Stimulated activated naive CD8-positive, alpha-beta T cell treated with anti-CD3 and anti-CD28 coated beads, Interleukin-15, Interleukin-2, amounts not matched to agents 100 ng/mL and 50 ng/mL, for 24 hours (primary cell): ENCODE results near the gene ANKRD42.

Source experiments
- H3K27ac Mint-ChIP-seq: one replicate; pipeline ENCODE4 v1.8.0; 2021; ENCODE audit warnings: mild to moderate bottlenecking, mixed read lengths
- H3K27me3 Mint-ChIP-seq: one replicate; pipeline ENCODE4 v1.8.0; 2021; ENCODE audit warnings: mixed read lengths
- H3K36me3 Mint-ChIP-seq: one replicate; pipeline ENCODE4 v1.8.0; 2021; ENCODE audit warnings: low read depth, mixed read lengths
- H3K4me1 Mint-ChIP-seq: one replicate; pipeline ENCODE4 v1.8.0; 2021; ENCODE audit warnings: low read depth, mixed read lengths
- H3K4me3 Mint-ChIP-seq: one replicate; pipeline ENCODE4 v1.8.0; 2021; ENCODE audit warnings: mild to moderate bottlenecking, mixed read lengths
- H3K9me3 Mint-ChIP-seq: one replicate; pipeline ENCODE4 v1.8.0; 2021; ENCODE audit warnings: mixed read lengths

ANKRD42 gene

DNA sequence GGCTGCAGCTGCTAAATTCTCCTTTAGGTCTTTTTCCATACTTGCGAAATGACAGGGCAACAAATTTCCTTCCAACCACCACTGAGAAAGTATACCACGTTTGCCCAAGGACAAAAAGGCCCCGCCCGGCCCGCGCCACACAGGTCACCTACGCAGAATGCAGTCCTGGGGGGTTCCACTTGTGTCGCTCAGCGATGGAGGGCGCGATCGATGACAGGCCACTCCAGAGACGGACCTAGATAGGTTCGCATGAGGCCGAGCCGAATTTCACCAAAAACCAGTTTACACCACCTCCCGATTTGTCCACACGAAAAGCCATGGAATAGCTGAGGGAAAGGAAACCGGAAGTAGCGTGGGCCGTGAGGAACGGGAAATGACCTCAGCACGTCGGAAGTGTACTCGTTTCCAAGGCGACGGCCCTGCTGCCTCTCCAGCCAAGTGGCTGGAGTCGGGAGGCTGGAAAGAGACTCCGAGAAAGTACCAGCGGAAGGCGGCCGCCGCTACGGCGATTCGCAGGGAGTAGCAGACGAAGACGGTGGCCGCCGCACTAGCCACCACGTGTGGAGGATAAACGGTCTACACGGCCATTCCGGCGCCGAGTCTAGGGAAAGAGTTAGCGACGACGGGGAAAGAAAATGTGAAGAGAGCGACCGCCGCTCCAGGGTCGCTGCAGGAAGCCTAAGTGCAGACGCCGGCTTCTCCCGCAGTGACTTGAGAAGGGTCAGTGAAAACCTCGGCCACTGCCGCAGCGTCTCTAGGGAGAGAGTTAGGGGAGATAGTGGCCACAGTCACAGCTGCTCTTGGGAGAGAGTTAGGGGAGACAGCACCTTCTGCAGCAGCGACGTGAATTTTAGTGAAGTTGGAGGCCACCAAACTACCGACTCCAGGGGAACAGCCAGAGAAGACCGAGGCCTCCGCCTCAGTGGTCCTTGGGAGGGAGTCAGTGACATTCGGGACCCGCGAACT, at the start of gene ANKRD42:
TSS of gene ANKRD42 (plus strand) at position 398 of the 966 bp plus-strand sequence. CDS start 959 bp downstream, outside the sequence.
- Mint-ChIP-seq H3K27me3 (no peaks in the 10 kb centered on the region), H3K27ac (peak within 1 kb of the TSS; percentile 97), H3K4me1 (peaks cover 50% of the 10 kb centered on the region), H3K36me3 (peaks cover 49% of the 10 kb centered on the region), H3K9me3 (no peaks in the 10 kb centered on the region), H3K4me3 (peak within 1 kb of the TSS; percentile 99)

DNA sequence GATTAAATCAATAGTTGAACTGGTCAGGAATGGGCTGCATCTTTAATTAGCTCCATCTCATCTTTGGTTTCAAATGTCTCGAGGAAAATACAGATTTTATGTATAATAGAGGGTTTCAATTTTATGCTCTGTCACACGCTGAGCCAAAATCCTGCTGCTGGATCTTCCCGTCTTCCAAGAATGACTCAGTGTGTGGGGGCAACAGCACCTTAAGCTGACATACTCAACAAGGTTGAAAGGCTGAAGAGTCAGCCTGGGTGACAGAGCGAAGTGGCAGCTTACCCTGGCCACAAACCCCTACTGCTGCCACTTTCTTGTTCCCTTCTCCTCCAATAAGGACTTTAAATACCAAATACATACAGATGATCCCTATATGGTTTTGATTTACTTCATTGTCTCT, 45.6 kb upstream of the ANKRD42 start:
- Mint-ChIP-seq H3K27ac (no peak overlapping the region), H3K4me1 (no peaks in the 10 kb centered on the region), H3K36me3 (no peaks in the 10 kb centered on the region), H3K4me3 (no peak overlapping the region), H3K9me3 (no peaks in the 10 kb centered on the region), H3K27me3 (no peaks in the 10 kb centered on the region)

DNA sequence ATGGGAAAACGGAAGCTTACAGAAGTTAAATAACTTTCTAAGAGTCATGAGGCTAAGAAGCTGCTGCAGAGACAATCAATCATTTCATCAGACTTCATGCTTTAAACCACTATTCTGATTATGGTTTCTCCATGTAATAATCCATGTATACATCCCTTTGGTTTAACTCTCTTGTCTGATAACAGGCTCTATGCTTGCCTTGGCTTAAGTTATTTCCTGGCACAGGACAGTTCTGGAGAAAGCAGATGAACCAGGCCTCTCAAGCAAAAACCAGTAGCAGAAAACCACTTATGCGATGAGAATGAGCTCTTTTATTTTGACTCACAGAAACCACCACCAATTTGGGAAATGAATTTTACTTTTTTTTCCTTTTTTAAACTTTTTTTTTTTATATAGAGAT, 43.1 kb upstream of the ANKRD42 start:
- Mint-ChIP-seq H3K27me3 (no peaks in the 10 kb centered on the region), H3K27ac (no peak overlapping the region), H3K4me1 (peaks cover 8% of the 10 kb centered on the region), H3K4me3 (no peak overlapping the region), H3K9me3 (no peaks in the 10 kb centered on the region), H3K36me3 (no peaks in the 10 kb centered on the region)

DNA sequence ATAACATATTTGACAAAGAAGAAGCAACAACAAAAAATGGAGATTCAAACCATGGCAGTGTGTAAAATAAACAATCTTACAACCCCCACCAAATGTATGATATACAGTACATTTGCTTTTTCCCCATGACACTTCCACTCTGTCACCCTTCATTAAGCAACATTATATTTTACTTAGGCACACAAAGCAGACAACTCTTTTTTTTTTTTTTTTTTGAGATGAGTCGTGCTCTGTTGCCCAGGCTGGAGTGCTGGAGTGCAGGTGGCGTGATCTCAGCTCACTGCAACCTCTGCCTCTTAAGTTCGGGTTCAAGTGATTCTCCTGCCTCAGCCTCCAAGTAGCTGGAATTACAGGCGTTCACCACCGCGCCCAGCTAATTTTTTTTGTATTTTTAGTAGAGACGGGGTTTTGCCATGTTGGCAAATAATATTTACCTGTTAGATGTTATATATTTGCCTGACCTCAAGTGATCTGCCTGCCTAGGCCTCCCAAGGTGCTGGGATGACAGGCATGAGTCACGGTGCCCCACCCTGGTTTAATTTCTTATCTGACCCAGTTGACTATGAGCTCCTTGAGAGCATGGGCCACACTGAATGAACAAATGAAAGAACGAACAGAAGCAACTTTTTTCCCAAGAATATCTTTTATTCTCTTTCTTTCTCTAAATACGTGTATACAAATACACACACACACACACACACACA, 42.1 kb upstream of the ANKRD42 start:
- H3K9me3 Mint-ChIP-seq, result no peaks in the 10 kb centered on the region
- no peaks in the 10 kb centered on the region for H3K27me3 Mint-ChIP-seq
- peaks cover 14% of the 10 kb centered on the region for H3K4me1 Mint-ChIP-seq
- H3K36me3 Mint-ChIP-seq, result no peaks in the 10 kb centered on the region
- no peak overlapping the region for H3K4me3 Mint-ChIP-seq
- no peak overlapping the region for H3K27ac Mint-ChIP-seq

DNA sequence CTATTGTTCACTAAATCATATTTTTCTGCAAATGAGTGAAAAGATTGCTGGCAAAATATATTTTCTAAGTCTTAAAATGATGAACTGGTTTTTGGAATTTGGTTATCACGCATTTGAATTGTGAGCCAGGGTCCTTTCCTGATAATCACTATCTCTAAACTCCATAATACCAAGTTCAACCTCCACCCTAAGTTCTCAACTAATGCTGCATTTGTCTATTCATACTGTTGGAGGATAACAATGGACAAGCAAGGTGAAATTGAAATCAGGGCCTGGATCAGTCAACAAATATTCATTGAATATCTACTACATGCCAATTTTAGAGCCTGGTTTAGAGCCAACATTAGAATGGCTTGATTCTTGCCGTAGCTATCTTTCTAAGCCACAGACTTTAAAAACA, 41.2 kb upstream of the ANKRD42 start:
- H3K4me1 Mint-ChIP-seq, result peaks cover 14% of the 10 kb centered on the region

DNA sequence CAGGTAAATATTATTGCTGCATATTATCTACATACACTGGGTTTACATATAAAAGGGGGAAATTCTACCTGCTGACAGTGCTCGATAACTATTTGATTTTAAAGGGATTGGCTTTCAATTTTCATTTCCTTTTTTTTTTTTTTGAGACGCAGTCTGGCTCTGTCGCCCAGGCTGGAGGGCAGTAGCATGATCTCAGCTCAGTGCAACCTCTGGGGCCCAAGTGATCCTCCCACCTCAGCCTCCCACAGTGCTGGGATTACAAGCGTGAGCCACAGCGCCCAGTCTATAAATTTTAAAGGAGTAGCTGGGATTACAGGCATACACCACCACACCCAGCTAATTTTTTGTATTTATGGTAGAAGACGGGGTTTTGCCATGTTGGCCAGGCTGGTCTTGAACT, 39.7 kb upstream of the ANKRD42 start:
- H3K27me3 Mint-ChIP-seq, result no peaks in the 10 kb centered on the region
- H3K9me3 Mint-ChIP-seq, result no peaks in the 10 kb centered on the region
- peaks cover 14% of the 10 kb centered on the region for H3K4me1 Mint-ChIP-seq
- peaks cover 15% of the 10 kb centered on the region for H3K36me3 Mint-ChIP-seq
- H3K27ac Mint-ChIP-seq, result no peak overlapping the region
- no peak overlapping the region for H3K4me3 Mint-ChIP-seq

More for the DNA sequence above, 41.2 kb upstream of the ANKRD42 start:
- Mint-ChIP-seq H3K36me3 (peaks cover 3% of the 10 kb centered on the region), H3K9me3 (no peaks in the 10 kb centered on the region), H3K27me3 (no peaks in the 10 kb centered on the region), H3K4me3 (no peak overlapping the region), H3K27ac (no peak overlapping the region)

DNA sequence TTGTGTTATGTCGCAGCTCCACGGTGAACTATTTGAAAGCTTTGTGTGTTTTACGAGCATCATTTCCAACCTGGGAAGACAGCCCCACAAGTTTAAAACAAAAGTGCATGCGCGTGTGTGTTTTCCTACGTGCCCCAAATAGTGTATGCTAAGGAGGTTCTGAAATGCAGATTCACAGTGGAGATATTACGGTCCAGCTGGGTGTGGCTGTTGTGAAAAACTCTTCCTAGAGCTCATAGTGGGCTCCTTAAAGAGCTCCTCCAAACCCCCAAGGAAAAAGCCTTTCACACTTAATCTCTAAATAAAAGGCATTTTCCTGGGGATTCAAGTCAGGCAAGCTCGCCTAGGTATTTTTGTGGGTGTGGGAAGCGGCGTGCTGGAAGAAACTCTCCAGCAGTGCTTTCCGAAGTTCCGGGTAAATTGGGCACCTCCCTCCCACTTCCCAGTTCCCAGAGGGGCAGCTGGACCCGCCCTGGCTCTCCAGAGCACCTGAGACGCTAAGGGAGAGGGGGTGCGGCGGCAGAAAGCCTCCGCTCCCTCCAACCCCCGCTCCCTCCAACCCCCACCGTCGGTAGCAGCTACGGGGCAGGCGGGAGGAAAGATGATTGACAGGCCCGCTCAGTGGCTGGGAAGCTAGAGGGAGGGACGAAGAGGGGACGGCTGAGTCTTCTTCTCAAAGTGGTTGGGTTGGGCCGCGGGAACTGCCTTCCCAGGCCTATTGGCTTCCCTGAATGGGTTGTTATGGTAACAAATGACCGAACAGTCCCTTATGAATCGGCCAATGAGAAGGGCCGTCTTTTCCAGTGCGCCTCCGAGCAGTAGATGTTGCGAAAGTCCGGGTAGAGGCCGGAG, 37.1 kb upstream of the ANKRD42 start:
- no peaks in the 10 kb centered on the region for H3K27me3 Mint-ChIP-seq
- peak overlapping the region; percentile 99 for H3K27ac Mint-ChIP-seq
- peak overlapping the region; percentile 99 for H3K4me3 Mint-ChIP-seq
- peaks cover 41% of the 10 kb centered on the region for H3K36me3 Mint-ChIP-seq
- H3K9me3 Mint-ChIP-seq, result no peaks in the 10 kb centered on the region
- peaks cover 35% of the 10 kb centered on the region for H3K4me1 Mint-ChIP-seq

DNA sequence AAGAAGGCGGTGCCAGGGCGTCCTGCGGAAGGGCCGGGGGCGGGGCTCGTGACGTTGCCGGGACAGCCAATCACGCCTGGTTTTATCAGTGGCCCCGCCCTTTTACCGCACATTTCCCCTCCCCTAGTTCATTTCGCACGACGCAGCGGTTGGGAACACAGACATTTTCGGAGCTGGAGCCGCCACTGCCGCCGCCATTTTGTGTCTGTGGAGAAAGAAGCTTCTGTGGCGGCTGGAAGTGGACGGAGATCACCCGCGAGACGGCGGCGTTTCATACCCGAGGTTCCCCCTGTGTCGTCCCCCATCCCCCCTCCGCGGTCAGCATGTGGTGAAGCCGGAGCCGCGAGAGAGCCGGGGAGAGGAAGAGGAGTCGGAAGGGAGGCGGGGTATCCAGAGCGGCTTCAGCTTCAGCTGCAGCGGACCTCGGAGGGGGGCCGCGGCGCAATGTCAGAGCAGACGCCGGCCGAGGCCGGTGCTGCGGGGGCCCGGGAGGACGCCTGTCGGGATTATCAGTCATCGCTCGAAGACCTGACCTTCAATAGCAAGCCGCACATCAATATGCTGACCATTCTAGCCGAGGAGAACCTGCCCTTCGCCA, 36.4 kb upstream of the ANKRD42 start, which contains the start of gene PCF11:
TSS of gene PCF11 (plus strand) at position 136 of the 598 bp plus-strand sequence. CDS start at position 445, 309 bp downstream.
- peak within 1 kb of the TSS; percentile 99 for H3K27ac Mint-ChIP-seq
- H3K4me3 Mint-ChIP-seq, result peak within 1 kb of the TSS; percentile 99
- H3K9me3 Mint-ChIP-seq, result no peaks in the 10 kb centered on the region
- peaks cover 49% of the 10 kb centered on the region for H3K36me3 Mint-ChIP-seq
- no peaks in the 10 kb centered on the region for H3K27me3 Mint-ChIP-seq
- H3K4me1 Mint-ChIP-seq, result peaks cover 43% of the 10 kb centered on the region

DNA sequence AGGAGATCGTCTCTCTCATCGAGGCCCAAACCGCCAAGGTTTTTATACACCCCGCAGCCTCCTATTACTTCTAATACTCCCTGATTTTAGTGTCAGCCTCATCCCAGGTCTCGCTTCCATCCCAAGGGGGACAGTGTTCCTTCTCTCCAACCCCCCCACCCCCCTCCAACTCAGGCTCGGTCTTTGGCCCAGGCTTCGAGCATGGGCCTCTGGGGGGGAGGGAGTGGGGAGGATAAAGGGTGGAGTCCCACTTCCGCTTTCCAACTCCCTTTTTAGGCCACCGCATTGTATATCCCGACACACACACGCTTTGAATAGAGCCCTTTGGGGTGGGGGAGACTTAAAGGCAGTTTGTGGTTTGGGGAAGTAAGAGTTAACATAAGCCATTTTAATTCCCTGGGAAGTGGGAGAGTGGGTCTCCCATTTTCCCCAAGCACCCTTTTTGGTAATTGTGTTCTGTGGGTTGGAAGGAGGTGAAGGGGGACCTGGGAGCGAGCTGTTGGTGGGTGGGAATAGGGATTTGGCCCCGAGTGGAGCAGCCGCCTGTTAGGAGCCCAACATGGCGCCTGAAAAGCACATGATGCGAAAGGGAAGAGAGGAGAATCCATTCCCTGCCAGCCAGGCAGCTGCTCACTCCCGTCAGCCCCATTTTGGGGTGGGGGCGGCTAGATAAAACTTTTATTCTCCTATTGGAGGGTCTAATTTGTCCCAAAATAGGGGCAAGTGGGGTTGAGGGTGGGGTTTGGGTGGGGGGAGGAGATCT, 35.7 kb upstream of the ANKRD42 start:
- Mint-ChIP-seq H3K27ac (peak overlapping the region; percentile 99), H3K27me3 (no peaks in the 10 kb centered on the region), H3K36me3 (peaks cover 50% of the 10 kb centered on the region), H3K4me3 (peak overlapping the region; percentile 99), H3K9me3 (no peaks in the 10 kb centered on the region), H3K4me1 (peaks cover 49% of the 10 kb centered on the region)

DNA sequence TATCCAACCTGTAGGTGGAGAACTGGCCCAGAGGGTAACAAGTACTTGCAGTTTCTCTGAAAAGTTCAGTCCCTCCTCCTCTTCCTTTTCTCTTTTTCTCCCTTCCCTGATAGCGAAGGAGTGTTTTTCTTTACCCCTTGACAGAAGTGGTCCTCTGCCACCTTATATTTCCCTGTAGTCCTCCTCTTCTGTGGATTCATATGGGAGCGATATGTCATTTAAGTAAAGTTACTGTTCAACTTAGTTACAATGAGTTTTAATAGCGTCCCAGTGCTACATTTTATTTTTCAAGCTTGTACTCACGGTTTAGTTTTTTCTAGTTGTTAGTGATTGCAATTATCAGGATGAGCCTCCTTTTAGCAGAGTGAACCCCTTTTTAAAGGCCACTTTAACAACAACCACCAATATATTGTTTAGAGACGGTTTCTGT, 35.1 kb upstream of the ANKRD42 start:
- Mint-ChIP-seq H3K27me3 (no peaks in the 10 kb centered on the region), H3K9me3 (no peaks in the 10 kb centered on the region), H3K27ac (peak overlapping the region; percentile 99), H3K4me1 (peaks cover 54% of the 10 kb centered on the region), H3K36me3 (peaks cover 50% of the 10 kb centered on the region), H3K4me3 (peak overlapping the region; percentile 99)

DNA sequence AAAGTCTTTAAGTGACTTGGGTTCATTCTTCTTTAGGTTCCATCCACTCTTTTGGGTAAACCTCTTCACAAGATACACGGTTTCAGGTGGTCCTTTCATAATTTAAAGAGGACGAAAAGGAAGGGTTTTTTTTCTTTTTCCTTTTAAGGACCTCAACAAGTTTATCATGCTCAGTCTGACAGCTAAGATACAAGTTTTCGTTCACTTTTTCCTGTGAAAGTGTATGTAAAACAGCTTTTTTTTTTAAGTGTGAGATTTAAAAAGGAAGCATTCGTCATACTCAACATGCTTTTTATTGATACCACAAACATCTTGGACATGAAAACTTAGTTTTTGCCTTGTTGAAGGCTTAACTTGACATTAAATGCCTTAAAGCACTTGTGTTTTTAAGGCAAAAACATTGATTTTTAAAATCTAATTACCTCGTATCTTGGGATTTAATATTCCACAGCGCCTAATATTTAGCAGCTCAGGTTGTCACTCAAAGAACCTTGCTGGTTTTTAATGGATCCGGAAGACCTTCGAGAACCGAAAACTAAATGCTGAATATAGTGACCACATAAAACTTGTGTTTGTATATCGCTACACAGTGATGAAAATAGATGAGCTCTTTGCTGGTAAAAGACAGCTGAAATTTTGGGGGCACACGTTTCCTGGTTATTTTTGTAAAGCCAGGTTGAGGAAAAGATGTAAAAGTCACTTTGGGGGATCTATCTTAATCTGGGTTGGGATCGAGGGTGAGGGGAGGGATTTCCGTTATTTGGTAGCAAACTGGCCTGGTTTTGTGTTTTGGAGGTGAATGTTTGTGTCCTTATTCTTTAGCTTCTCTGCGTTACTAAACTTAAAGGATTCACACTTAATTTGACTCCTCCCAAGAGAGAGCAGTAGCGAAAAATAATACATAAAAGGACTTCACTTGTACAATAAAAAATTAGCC, 34.3 kb upstream of the ANKRD42 start:
- H3K9me3 Mint-ChIP-seq, result no peaks in the 10 kb centered on the region
- H3K27ac Mint-ChIP-seq, result peak overlapping the region; percentile 99
- H3K36me3 Mint-ChIP-seq, result peaks cover 58% of the 10 kb centered on the region
- H3K27me3 Mint-ChIP-seq, result no peaks in the 10 kb centered on the region
- peak overlapping the region; percentile 99 for H3K4me3 Mint-ChIP-seq
- H3K4me1 Mint-ChIP-seq, result peaks cover 63% of the 10 kb centered on the region

DNA sequence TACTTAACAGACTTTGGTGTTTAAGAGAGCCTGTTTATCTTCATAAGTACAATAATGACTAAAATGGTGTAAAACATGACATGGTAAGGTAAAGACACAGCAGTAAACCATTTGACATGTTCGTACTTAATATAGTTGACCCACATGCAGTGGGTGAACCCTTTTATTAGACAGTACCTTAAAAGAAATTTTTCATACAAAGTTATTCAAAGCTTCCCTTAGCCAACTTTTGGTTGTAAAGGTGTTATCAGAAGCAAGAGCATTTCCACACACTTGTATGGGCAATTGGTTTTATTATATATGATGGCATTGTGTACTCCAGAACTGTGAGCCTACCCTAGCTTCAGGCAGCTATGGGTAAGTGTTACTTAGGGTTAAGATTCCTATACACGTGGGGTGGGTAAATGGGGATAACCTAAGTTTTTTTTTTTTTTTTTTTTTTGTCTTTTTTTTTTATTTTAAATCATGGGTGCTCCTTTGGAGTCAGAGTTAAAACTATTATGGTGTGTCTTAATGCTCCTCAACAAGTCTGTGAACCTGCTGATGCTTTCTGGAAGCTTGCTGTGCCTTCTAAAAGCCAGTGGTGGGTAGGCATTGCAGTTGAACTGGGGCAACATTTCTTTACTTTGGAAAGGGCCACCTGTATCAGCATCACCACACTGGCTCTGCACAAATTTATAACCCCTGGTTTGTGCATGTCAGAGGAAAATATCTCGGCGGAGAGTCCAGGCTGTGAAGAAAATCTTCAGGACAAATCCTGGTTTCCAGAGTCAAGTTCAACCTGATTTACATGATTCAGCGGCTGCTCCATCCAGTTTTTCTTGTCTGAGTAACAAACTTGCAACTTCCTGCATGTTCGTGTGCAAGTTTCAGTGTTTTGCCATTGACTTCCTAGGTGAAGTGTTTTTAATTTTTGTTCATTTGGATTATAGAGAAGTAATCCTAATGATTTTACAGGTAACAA, 33.3 kb upstream of the ANKRD42 start:
- Mint-ChIP-seq H3K27ac (peak overlapping the region; percentile 99), H3K4me3 (peak overlapping the region; percentile 99), H3K4me1 (peaks cover 63% of the 10 kb centered on the region), H3K27me3 (no peaks in the 10 kb centered on the region), H3K36me3 (peaks cover 66% of the 10 kb centered on the region), H3K9me3 (no peaks in the 10 kb centered on the region)
